Measurements from ENCODE around the gene CPB1.

DNA sequence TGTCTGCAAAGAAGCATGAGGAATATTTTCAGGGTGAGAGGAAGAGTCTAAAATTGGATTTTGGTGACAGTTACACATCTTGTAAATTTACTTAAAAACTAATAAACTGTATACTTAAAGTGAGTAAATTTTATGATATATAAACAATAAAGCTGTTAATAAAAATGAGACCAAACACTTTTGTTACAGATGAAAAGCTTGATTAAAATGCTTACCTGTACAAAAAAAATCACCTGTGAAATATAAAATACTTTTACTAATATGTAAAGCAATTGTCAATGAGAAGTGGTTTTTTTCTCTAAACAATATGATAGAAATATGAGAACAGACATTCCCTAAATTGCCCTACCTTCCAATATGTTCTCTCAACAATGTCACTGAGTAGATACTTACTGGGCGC, 27.2 kb upstream of the CPB1 start:
- TF ChIP-seq, protein P1, sequence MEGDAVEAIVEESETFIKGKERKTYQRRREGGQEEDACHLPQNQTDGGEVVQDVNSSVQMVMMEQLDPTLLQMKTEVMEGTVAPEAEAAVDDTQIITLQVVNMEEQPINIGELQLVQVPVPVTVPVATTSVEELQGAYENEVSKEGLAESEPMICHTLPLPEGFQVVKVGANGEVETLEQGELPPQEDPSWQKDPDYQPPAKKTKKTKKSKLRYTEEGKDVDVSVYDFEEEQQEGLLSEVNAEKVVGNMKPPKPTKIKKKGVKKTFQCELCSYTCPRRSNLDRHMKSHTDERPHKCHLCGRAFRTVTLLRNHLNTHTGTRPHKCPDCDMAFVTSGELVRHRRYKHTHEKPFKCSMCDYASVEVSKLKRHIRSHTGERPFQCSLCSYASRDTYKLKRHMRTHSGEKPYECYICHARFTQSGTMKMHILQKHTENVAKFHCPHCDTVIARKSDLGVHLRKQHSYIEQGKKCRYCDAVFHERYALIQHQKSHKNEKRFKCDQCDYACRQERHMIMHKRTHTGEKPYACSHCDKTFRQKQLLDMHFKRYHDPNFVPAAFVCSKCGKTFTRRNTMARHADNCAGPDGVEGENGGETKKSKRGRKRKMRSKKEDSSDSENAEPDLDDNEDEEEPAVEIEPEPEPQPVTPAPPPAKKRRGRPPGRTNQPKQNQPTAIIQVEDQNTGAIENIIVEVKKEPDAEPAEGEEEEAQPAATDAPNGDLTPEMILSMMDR (IDR thresholded peaks at IDR 0.05; ENCODE audit: low read length) = no peak
- TF ChIP-seq EZH2 (IDR thresholded peaks at IDR 0.05; ENCODE audit: borderline replicate concordance, low read length) = no peak
